ENCODE data around the gene SHTN1. TPM values are rescaled to one million over a fixed set of nuclear protein-coding genes. Genes with fewer than 3 reads are reported as not detected.

The SHTN1 gene
- total RNA-seq, 2 donors from 2014 or later = 19.7 to 45.8 TPM

DNA sequence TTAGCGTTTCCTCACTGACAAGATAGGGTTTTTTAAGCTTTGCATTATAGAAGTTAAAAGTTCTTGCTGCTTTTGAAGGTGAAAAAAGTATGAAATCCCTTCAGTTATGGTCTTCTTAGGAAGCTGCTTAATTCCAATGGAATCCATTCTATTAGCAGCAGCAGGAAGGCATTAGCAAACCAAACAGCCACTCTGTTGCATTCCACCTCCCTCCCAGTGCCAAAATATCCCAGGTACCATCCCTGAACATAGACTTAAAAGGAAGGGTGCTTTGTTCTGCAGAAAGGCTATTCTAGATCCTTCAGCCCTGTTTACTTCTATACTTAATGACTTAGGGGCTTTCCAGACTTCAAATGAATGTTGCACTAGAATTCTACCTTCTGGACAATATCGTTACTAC, 131.9 kb downstream of the SHTN1 start:
- WGBS = 55% methylated on average over 2 of the region's 2 CpGs
- no peak for DNase-seq (ENCODE audit: low spot score)

GRCh38 chr10:116870949-116871348, 134.0 kb downstream of the SHTN1 start:
- Histone ChIP-seq H3K36me3 (no peaks in the 10 kb centered on the region), H3K27ac (no peak overlapping the region), H3K4me3 (no peak overlapping the region), H3K27me3 (replicated peaks; ENCODE audit: insufficient read depth) (no peaks in the 10 kb centered on the region), H3K9me3 (no peaks in the 10 kb centered on the region), H3K4me1 (replicated peaks) (no peaks in the 10 kb centered on the region)
- DNase-seq (ENCODE audit: low spot score) = no peak
- WGBS = 94% methylated on average over 2 of the region's 2 CpGs
- TF ChIP-seq POLR2A (IDR thresholded peaks at IDR 0.05) = no peak
- TF ChIP-seq POLR2AphosphoS5 (IDR thresholded peaks at IDR 0.05) = no peak
- no peak for TF ChIP-seq CTCF (IDR thresholded peaks at IDR 0.05)
- intact Hi-C loops (cut with DNase I) = no loop called here

More for the DNA sequence above, 131.9 kb downstream of the SHTN1 start:
- Histone ChIP-seq H3K4me3 (no peak overlapping the region), H3K4me1 (replicated peaks) (no peaks in the 10 kb centered on the region), H3K27ac (no peak overlapping the region), H3K9me3 (no peaks in the 10 kb centered on the region), H3K27me3 (replicated peaks; ENCODE audit: insufficient read depth) (no peaks in the 10 kb centered on the region), H3K36me3 (no peaks in the 10 kb centered on the region)
- intact Hi-C loops (cut with DNase I) = no loop called here
- TF ChIP-seq POLR2AphosphoS5 (IDR thresholded peaks at IDR 0.05) (no peak), CTCF (IDR thresholded peaks at IDR 0.05) (no peak), POLR2A (IDR thresholded peaks at IDR 0.05) (no peak)

DNA sequence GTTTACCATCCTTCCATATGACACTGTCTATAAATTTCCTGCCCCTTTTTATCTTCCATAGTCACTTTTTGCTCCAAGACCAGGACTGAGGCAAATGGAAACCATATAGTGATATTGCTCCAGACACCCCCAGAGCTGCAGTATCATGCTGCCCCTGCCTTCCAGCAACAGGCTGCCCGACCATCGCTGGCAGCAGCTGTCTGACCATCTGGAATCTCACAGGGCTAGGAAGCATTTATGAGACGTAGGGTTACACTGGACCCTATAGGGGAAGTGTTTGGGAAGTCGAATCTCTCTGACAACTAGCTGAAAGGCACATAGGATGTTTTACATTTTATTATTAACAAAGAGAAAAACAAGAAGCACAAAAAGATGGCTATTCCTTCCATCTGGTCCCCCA, 136.3 kb downstream of the SHTN1 start:
- H3K27ac ChIP-seq = no peak overlapping the region
- H3K4me3 ChIP-seq = no peak overlapping the region
- no peaks in the 10 kb centered on the region for H3K36me3 ChIP-seq
- TF ChIP-seq CTCF (IDR thresholded peaks at IDR 0.05) = no peak
- no peak for TF ChIP-seq POLR2AphosphoS5 (IDR thresholded peaks at IDR 0.05)
- TF ChIP-seq POLR2A (IDR thresholded peaks at IDR 0.05) = no peak
- intact Hi-C loops (cut with DNase I) = no loop called here
- H3K4me1 ChIP-seq (replicated peaks) = no peaks in the 10 kb centered on the region
- no peaks in the 10 kb centered on the region for H3K9me3 ChIP-seq
- 30% methylated on average over 4 of the region's 4 CpGs for WGBS
- no peak for DNase-seq (ENCODE audit: low spot score)
- no peaks in the 10 kb centered on the region for H3K27me3 ChIP-seq (replicated peaks; ENCODE audit: insufficient read depth)

GRCh38 chr10:116868198-116868676, 136.8 kb downstream of the SHTN1 start:
- WGBS = 64% methylated on average over 4 of the region's 4 CpGs
- no peaks in the 10 kb centered on the region for H3K27me3 ChIP-seq (replicated peaks; ENCODE audit: insufficient read depth)
- TF ChIP-seq POLR2AphosphoS5 (IDR thresholded peaks at IDR 0.05) (no peak), CTCF (IDR thresholded peaks at IDR 0.05) (no peak), POLR2A (IDR thresholded peaks at IDR 0.05) (no peak)
- no peaks in the 10 kb centered on the region for H3K9me3 ChIP-seq
- H3K4me1 ChIP-seq (replicated peaks) = no peaks in the 10 kb centered on the region
- H3K27ac ChIP-seq = no peak overlapping the region
- no peak for DNase-seq (ENCODE audit: low spot score)
- intact Hi-C loops (cut with DNase I) = no loop called here
- no peak overlapping the region for H3K4me3 ChIP-seq
- H3K36me3 ChIP-seq = no peaks in the 10 kb centered on the region

DNA sequence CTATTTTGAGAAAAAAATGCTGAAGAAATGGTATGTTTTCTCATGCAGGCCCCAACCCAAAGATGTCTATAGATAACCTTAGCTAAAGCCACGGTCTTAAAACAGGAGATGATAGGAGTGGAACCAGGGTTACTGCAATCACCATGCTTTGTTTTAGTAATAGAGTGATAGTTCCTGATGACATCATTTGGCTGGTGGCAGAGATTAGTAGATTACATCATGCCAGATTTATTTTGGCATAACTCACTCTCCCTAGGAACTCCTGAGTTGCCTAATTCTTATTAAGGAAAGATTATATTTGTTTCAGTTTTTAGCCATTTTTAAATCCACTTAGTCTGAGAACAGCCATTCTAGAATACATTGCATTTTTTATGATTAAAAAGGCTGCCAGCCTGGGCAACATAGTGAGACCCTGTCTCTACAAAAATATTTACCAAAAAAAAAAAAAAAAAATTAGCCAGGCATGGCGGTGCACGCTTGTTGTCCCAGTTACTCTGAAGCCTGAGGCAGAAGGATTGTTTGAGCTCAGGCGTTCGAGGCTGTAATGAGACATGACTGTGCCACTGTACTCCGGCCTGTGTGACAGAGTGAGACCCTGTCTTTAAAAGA, 137.9 kb downstream of the SHTN1 start:
- TF ChIP-seq CTCF (IDR thresholded peaks at IDR 0.05) = no peak
- TF ChIP-seq POLR2AphosphoS5 (IDR thresholded peaks at IDR 0.05) = no peak
- no peak for TF ChIP-seq POLR2A (IDR thresholded peaks at IDR 0.05)
- Histone ChIP-seq H3K27ac (no peak overlapping the region), H3K36me3 (no peaks in the 10 kb centered on the region), H3K9me3 (no peaks in the 10 kb centered on the region), H3K27me3 (replicated peaks; ENCODE audit: insufficient read depth) (no peaks in the 10 kb centered on the region), H3K4me1 (replicated peaks) (no peaks in the 10 kb centered on the region), H3K4me3 (no peak overlapping the region)
- intact Hi-C loops (cut with DNase I) = no loop called here
- DNase-seq (ENCODE audit: low spot score) = no peak
- 77% methylated on average over 6 of the region's 6 CpGs for WGBS
